ENCODE results near the gene SYNDIG1. TPM values are rescaled to one million over a fixed set of nuclear protein-coding genes. Genes with fewer than 3 reads are reported as not detected.

Gene SYNDIG1
- total RNA-seq, 2 donors from 2014 or later, result not detected

GRCh38 chr20:24668791-24669190 lies 199.4 kb downstream of the SYNDIG1 start:
- no peaks in the 10 kb centered on the region for H3K36me3 Mint-ChIP-seq (ENCODE audit: low read depth)
- H3K27ac Mint-ChIP-seq, result no peak overlapping the region
- H3K4me1 Mint-ChIP-seq, result no peaks in the 10 kb centered on the region
- H3K4me3 Mint-ChIP-seq, result no peak overlapping the region
- no peak for ATAC-seq (replicated peaks)
- H3K9me3 Mint-ChIP-seq, result no peaks in the 10 kb centered on the region
- H3K27me3 Mint-ChIP-seq, result no peaks in the 10 kb centered on the region

DNA sequence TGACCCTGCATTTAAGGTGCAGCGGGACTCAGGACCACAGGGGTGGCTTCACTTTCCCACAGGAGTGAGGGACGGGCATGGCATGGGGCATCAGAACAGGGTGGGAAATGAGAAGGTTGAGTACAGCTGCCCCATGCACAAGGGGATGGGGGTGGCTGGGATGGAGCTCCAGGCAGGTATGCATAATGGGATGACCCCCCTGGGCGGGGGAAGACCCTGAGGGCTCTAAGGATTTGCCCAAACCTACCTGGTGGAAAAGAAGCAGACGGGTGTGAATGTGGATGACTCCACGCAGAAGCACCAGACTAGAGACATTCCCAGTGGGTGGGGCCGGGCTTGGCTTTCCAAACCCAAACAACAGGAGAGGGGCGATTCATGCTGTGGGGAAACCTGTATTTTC lies 200.3 kb downstream of the SYNDIG1 start:
- H3K9me3 Mint-ChIP-seq, result no peaks in the 10 kb centered on the region

GRCh38 chr20:24670341-24670872 lies 201.0 kb downstream of the SYNDIG1 start:
- no peaks in the 10 kb centered on the region for H3K9me3 Mint-ChIP-seq
- no peak for ATAC-seq (replicated peaks)
- H3K36me3 Mint-ChIP-seq (ENCODE audit: low read depth), result no peaks in the 10 kb centered on the region
- H3K4me3 Mint-ChIP-seq, result no peak overlapping the region
- no peaks in the 10 kb centered on the region for H3K27me3 Mint-ChIP-seq
- no peaks in the 10 kb centered on the region for H3K4me1 Mint-ChIP-seq
- no peak overlapping the region for H3K27ac Mint-ChIP-seq

More for the DNA sequence above, 200.3 kb downstream of the SYNDIG1 start:
- no peaks in the 10 kb centered on the region for H3K4me1 Mint-ChIP-seq
- H3K27ac Mint-ChIP-seq, result no peak overlapping the region
- H3K36me3 Mint-ChIP-seq (ENCODE audit: low read depth), result no peaks in the 10 kb centered on the region
- no peaks in the 10 kb centered on the region for H3K27me3 Mint-ChIP-seq
- H3K4me3 Mint-ChIP-seq, result no peak overlapping the region
- no peak for ATAC-seq (replicated peaks)

- H3K36me3 Mint-ChIP-seq (ENCODE audit: low read depth), result no peaks in the 10 kb centered on the region
- H3K4me3 Mint-ChIP-seq, result no peak overlapping the region
- ATAC-seq (replicated peaks), result no peak
- no peaks in the 10 kb centered on the region for H3K4me1 Mint-ChIP-seq
- no peaks in the 10 kb centered on the region for H3K9me3 Mint-ChIP-seq
- no peak overlapping the region for H3K27ac Mint-ChIP-seq
- H3K27me3 Mint-ChIP-seq, result no peaks in the 10 kb centered on the region
Observed at GRCh38 chr20:24670981-24671380, 201.6 kb downstream of the SYNDIG1 start.

- ATAC-seq (replicated peaks), result no peak
- Mint-ChIP-seq H3K9me3 (no peaks in the 10 kb centered on the region), H3K4me1 (no peaks in the 10 kb centered on the region), H3K27me3 (no peaks in the 10 kb centered on the region), H3K27ac (no peak overlapping the region), H3K4me3 (no peak overlapping the region), H3K36me3 (ENCODE audit: low read depth) (no peaks in the 10 kb centered on the region)
Observed at GRCh38 chr20:24672181-24672880, 202.9 kb downstream of the SYNDIG1 start.

DNA sequence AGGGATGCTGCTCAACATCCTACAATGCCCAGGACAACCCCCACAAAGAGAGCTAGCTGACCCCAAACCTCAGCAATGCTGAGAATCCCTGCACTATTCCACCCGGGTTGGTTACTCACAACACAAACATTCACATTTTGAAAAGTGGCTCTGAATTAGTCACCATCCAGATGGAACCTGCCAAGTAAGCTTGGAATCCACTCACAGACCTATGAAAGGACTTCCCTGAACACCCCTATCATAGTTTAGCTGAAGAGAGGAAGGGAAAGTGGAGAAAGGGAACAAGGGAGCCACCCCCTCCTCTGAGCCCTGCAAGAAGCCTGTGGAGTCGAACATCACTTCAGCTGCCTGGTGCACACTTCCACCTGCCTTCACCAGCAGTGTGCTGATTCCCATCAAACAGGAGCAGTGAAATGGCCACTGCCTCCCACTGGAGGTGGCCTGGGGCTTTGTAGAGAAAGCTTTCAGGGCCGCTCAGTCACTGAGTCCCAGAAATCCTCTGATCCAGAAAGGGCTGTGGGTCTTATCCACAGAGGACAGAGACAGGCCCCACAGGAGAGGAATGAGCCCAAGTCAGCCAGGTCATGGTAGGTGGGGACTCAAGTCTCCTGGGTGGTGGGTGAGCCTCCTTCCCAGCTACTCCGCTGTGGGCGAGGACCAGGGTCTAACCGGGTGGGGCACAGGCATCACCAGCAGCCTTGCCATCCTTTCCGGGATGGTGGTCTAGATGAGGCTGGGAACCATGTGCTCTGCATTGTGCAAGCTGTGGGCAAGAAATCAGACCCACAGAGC lies 203.7 kb downstream of the SYNDIG1 start:
- no peaks in the 10 kb centered on the region for H3K36me3 Mint-ChIP-seq (ENCODE audit: low read depth)
- no peaks in the 10 kb centered on the region for H3K4me1 Mint-ChIP-seq
- H3K9me3 Mint-ChIP-seq, result no peaks in the 10 kb centered on the region
- no peak overlapping the region for H3K4me3 Mint-ChIP-seq
- H3K27me3 Mint-ChIP-seq, result no peaks in the 10 kb centered on the region
- ATAC-seq (replicated peaks), result no peak
- H3K27ac Mint-ChIP-seq, result no peak overlapping the region

- Mint-ChIP-seq H3K27me3 (no peaks in the 10 kb centered on the region), H3K4me3 (no peak overlapping the region), H3K36me3 (ENCODE audit: low read depth) (no peaks in the 10 kb centered on the region), H3K9me3 (no peaks in the 10 kb centered on the region), H3K27ac (no peak overlapping the region), H3K4me1 (no peaks in the 10 kb centered on the region)
- no peak for ATAC-seq (replicated peaks)
Observed at GRCh38 chr20:24673678-24674570, 204.5 kb downstream of the SYNDIG1 start.

GRCh38 chr20:24674921-24675605 lies 205.6 kb downstream of the SYNDIG1 start:
- no peaks in the 10 kb centered on the region for H3K9me3 Mint-ChIP-seq
- H3K4me3 Mint-ChIP-seq, result no peak overlapping the region
- no peak overlapping the region for H3K27ac Mint-ChIP-seq
- no peaks in the 10 kb centered on the region for H3K4me1 Mint-ChIP-seq
- ATAC-seq (replicated peaks), result no peak
- no peaks in the 10 kb centered on the region for H3K27me3 Mint-ChIP-seq
- no peaks in the 10 kb centered on the region for H3K36me3 Mint-ChIP-seq (ENCODE audit: low read depth)

- ATAC-seq (replicated peaks), result no peak
- Mint-ChIP-seq H3K9me3 (no peaks in the 10 kb centered on the region), H3K36me3 (ENCODE audit: low read depth) (no peaks in the 10 kb centered on the region), H3K27ac (no peak overlapping the region), H3K4me3 (no peak overlapping the region), H3K27me3 (no peaks in the 10 kb centered on the region), H3K4me1 (no peaks in the 10 kb centered on the region)
Observed at GRCh38 chr20:24675651-24676352, 206.4 kb downstream of the SYNDIG1 start.

- H3K36me3 Mint-ChIP-seq (ENCODE audit: low read depth), result no peaks in the 10 kb centered on the region
- H3K4me3 Mint-ChIP-seq, result no peak overlapping the region
- no peaks in the 10 kb centered on the region for H3K27me3 Mint-ChIP-seq
- no peak overlapping the region for H3K27ac Mint-ChIP-seq
- no peak for ATAC-seq (replicated peaks)
- no peaks in the 10 kb centered on the region for H3K4me1 Mint-ChIP-seq
- H3K9me3 Mint-ChIP-seq, result no peaks in the 10 kb centered on the region
Observed at GRCh38 chr20:24676353-24676977, 207.0 kb downstream of the SYNDIG1 start.

GRCh38 chr20:24676978-24677370 lies 207.5 kb downstream of the SYNDIG1 start:
- Mint-ChIP-seq H3K9me3 (no peaks in the 10 kb centered on the region), H3K4me1 (no peaks in the 10 kb centered on the region), H3K4me3 (no peak overlapping the region), H3K36me3 (ENCODE audit: low read depth) (no peaks in the 10 kb centered on the region), H3K27ac (no peak overlapping the region), H3K27me3 (no peaks in the 10 kb centered on the region)
- ATAC-seq (replicated peaks), result no peak

DNA sequence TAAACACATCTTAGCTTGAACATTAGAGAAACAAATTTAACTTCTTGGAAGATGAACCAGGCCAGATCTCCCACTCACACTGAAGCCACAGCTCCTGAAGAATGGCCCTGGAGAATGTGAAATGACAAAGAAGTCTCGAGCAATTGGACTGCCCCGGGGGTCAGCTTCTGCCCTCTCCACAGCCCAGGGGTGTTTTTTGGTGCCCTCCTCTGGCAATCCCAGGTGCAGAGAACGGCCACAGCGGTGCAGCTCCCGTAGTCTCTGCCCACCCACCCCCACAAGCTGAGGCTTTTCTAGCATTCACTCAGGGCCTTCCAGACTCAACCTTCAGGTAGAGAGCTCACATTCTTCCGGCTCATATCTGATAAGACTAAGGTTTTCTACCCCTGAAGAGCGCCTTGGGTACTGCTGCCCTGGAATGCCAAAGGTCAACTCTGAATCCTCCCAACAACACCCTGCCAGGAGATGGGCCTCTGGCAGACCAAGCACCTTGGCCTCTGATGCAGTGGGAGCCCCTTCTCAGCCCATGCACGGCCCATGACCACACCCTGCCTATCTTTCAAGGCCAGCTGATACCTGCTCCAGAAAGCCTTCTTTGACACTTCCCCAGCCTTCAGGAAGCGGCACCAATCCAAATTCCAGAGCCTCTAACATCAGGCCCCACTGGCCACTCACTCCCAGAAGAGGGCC lies 208.3 kb downstream of the SYNDIG1 start:
- ATAC-seq (replicated peaks), result no peak
- Mint-ChIP-seq H3K4me1 (no peaks in the 10 kb centered on the region), H3K4me3 (no peak overlapping the region), H3K9me3 (no peaks in the 10 kb centered on the region), H3K27ac (no peak overlapping the region), H3K27me3 (no peaks in the 10 kb centered on the region), H3K36me3 (ENCODE audit: low read depth) (no peaks in the 10 kb centered on the region)
